IPS DF 4.7 (cell line): Measurements from ENCODE around the gene ICAM5.
"Not testable (repeated sequence)": the region's sequence is repeated elsewhere in the genome, so short reads cannot be mapped to it uniquely, and the experiment has no call there.

Experiments used
- DNase-seq: peaks from one replicate; pipeline ENCODE4 v3.0.0-alpha.2; 2013; ENCODE audit warnings: low spot score; ENCODE audit errors: extremely low read depth

The ICAM5 gene

GRCh38 chr19:10289836-10290356, at the start of gene ICAM5:
ICAM5 (plus strand) TSS chr19:10289952; CDS start chr19:10290044, 92 bp downstream.
- DNase-seq, result no peak

DNA sequence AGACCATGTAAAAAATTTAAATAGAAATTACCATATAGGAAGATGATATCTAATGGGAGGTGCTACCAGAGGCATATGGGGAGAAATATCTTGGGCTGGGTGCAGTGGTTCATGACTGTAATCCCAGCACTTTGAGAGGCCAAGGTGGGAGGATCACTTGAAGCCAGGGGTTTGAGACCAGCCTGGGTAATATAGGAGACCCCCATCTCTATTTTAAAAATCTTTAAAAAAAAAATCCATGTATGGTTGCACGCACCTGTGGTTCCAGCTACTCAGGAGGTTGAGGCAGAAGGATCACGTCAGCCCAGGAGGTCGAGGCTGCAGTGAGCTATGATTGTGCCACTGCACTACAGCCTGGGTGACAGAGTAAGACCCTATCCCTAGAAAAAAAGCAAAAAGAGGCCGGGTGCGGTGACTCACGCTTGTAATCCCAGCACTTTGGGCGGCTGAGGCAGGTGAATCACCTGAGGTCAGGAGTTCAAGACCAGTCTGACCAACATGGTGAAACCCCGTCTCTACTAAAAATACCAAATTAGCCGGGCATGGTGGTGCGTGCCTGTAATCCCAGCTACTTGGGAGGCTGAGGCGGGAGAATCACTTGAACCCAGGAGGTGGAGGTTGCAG, 47.8 kb upstream of the ICAM5 start:
- DNase-seq, result not testable (repeated sequence)

GRCh38 chr19:10243606-10244005, 46.1 kb upstream of the ICAM5 start:
- no peak for DNase-seq

- no peak for DNase-seq
Observed at GRCh38 chr19:10245189-10245939, 44.4 kb upstream of the ICAM5 start.

DNA sequence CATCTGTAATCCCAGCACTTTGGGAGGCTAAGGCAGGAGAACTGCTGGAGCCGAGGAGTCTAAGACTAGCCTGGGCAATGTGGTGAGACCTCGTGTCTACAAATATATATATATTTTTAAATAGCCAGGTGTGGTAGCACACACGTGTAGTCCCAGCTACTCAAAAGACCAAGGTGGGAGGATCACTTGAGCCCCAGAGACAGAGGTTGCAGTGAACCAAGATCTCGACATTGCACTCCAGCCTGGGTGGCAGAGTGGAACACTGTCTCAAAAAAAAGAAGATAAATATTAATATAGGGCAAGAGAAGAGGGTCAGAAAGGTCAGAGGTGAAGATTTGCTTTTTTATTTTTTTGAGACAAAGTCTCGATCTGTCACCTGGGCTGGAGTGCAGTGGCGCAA, 43.2 kb upstream of the ICAM5 start:
- no peak for DNase-seq

GRCh38 chr19:10251792-10252694, 37.7 kb upstream of the ICAM5 start, which contains the start of gene MRPL4:
MRPL4 (plus strand) TSS chr19:10252214; CDS start chr19:10252254, 40 bp downstream.
- DNase-seq, result no peak

- DNase-seq, result no peak
Observed at GRCh38 chr19:10252707-10253106, 37.0 kb upstream of the ICAM5 start.

- DNase-seq, result no peak
Observed at GRCh38 chr19:10254244-10254643, 35.5 kb upstream of the ICAM5 start.

DNA sequence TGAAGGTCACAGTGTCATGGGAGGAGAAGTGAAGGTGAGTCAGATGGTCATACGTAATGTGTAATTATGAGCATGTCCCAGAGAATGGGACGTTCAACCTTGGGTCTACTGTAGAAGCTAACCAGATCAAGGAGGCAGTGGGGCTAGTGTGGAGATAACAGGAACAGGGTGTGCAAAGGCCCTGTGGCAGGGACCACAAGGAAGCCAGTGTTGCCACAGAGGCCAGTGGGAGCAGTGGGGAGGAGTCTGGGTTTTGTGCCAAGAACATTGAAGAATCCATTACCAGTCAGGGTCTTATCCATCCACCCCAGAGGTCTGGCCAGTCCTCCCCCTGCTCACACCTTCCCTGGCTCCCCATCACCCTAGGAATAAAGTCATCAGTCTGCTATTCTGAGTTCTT, 34.4 kb upstream of the ICAM5 start:
- DNase-seq, result no peak

DNA sequence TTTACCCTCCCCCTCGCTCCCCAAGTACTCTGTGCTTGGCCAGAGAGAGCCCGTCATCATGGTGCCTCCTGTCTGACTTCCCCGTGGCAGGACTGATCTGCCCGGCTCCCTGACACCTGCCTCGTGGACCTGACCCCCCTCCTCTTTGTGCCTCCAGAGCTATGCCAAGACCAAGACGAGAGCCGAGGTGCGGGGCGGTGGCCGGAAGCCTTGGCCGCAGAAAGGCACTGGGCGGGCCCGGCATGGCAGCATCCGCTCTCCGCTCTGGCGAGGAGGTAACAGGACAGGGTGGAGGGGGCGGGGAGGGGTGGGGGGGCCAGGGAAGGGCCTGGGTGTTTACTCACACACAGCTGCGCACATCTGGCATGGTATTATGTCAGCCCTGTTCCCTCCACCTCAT, 33.2 kb upstream of the ICAM5 start:
- DNase-seq, result no peak

DNA sequence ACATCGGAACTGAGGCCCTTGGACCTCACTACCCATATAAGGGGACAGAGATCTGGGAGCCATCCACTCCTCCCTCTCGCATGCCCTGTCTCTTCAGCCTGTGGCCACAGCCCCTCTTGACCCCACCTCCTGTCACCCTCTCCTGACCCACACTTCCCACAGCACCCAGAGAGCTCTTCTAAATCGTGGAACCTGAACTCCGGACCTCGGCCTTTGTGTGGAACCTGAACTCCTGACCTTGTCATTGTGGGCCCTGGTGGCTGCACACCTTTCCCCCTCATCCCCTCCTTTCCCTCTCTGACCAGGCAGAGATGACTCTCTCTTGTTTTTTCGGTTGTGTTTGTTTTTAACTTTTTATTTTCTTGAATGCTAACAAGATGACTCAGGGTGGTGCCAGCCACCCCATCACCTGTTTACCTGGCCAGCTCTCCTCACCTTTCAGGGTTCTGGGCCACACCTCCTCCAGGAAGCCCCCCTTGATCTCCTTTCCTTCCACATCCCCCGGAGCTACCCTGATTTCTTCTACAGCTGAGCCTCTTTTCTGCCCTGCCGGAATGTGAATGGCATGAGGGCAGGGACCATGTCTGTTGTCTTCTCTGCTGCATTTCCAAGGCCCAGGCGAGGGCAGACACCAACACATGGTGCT, 32.7 kb upstream of the ICAM5 start:
- DNase-seq, result no peak

GRCh38 chr19:10258080-10258710, 31.6 kb upstream of the ICAM5 start:
- no peak for DNase-seq

- peak; percentile 87 for DNase-seq
Observed at GRCh38 chr19:10259162-10259905, 30.4 kb upstream of the ICAM5 start.

- no peak for DNase-seq
Observed at GRCh38 chr19:10260141-10260584, 29.6 kb upstream of the ICAM5 start.

GRCh38 chr19:10262771-10263170, 27.0 kb upstream of the ICAM5 start:
- no peak for DNase-seq

GRCh38 chr19:10266706-10267105, 23.0 kb upstream of the ICAM5 start:
- DNase-seq, result no peak

GRCh38 chr19:10268071-10268470, 21.7 kb upstream of the ICAM5 start:
- DNase-seq, result no peak

GRCh38 chr19:10269333-10270179, 20.2 kb upstream of the ICAM5 start:
- no peak for DNase-seq

GRCh38 chr19:10270180-10270615, 19.6 kb upstream of the ICAM5 start:
- no peak for DNase-seq
